Large intestine (tissue), 3 donors: ENCODE data around the gene FADS1. TPM values are rescaled to one million over a fixed set of nuclear protein-coding genes. Genes with fewer than 3 reads are reported as not detected.
A peak's percentile ranks its signal among the peaks of the same experiment; 100 is the strongest.

ENCODE experiments used
- DNase-seq, 2 donors: peaks; one replicate each; pipeline versions ENCODE4 v3.0.0 to v3.0.0-alpha.2; 2013
- H3K27ac ChIP-seq: one replicate; pipeline ENCODE4 v1.5.1; 2013; ENCODE audit warnings: low read length
- H3K27me3 ChIP-seq: 2 replicates; pipeline ENCODE4 v1.6.1; 2013; ENCODE audit warnings: low read length; ENCODE audit not compliant: control insufficient read depth, insufficient read depth
- H3K36me3 ChIP-seq: 2 replicates; pipeline ENCODE4 v1.6.1; 2013; ENCODE audit warnings: low read length; ENCODE audit not compliant: control insufficient read depth, insufficient read depth
- H3K4me1 ChIP-seq: one replicate; pipeline ENCODE4 v1.6.1; 2013; ENCODE audit warnings: low read length; ENCODE audit not compliant: control insufficient read depth, insufficient read depth
- H3K4me3 ChIP-seq: one replicate; pipeline ENCODE4 v1.5.1; 2013; ENCODE audit warnings: low read length
- H3K9me3 ChIP-seq: one replicate; pipeline ENCODE4 v1.6.1; 2013; ENCODE audit warnings: mild to moderate bottlenecking, low read depth, low read length, moderate library complexity; ENCODE audit not compliant: control insufficient read depth
- WGBS: methylation state at CpG from one replicate; pipeline ENCODE4 v1.1.5; 2013; ENCODE audit warnings: low lambda C conversion rate; ENCODE audit not compliant: insufficient coverage; 5-methylcytosine and 5-hydroxymethylcytosine counted together
- polyA plus RNA-seq: library from polyadenylated mRNA; unstranded; fragments of 120-200 nt; gene quantifications from one replicate; pipeline ENCODE4 v1.2.1, GENCODE V29; 2013

The FADS1 gene
- polyA plus RNA-seq, 1 donor, result 9.0 TPM

DNA sequence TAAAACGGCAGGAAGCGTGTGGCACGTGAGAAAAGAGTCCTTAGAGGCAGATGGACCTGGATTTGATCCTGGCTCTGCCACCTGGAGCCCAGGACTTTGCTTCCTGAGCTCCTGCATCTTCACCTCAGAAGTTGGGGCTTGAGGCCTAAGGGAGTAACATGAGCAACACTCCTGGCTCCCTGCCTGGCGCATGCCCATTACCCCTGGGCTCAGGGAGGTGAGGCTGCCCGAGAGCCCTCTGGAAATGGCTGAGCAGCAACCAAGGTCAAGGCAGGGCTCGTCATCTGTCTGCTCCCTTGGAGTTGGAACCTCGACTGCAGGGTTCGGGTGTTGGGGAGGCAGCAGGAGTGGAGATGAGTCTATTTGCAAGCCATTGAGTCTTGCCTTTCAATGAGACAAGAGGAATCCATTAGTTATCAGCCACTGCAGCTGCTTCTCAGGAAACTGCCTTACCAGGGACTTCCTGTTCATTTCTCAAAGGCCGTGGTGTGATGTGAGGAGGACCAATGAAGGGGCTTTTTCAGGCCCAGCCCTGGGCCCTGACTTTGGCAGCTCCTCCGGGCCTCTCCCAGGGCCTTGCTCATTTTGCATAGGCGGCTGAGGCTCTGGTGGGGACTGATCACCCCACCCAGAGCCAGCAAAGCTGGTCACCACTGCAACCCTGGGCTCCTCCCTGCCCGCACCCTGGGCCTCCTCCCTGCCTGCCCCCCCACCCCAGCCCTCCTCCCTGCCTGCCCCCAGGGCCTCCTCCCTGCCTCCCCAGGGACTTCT lies 17.7 kb upstream of the FADS1 start:
- Histone ChIP-seq H3K4me1 (no peaks in the 10 kb centered on the region), H3K36me3 (no peaks in the 10 kb centered on the region), H3K27me3 (peaks cover 22% of the 10 kb centered on the region), H3K4me3 (no peak overlapping the region), H3K9me3 (no peaks in the 10 kb centered on the region), H3K27ac (peak overlapping the region; percentile 4)
- peak in 1 of 2 donors; percentile 22 for DNase-seq
- WGBS, result 70% methylated on average over 2 of the region's 12 CpGs

DNA sequence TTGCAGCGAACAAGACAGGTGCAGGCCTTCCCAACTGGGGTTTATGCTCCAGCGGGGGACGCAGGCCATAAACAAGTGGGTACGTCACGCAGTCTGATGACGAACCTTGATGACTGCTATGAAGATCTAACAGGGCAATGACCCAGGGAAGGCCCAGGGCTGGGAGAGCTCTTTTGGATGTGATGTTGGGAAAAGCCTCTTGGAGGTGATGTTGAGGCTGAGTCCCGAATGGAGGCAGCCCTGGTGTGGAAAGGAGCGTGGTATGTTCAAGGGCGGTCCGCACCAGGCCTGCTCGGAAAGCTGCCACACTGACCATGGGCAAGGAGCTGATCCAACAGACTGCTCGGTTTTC lies 17.1 kb upstream of the FADS1 start:
- WGBS, result 100% methylated on average over 1 of the region's 12 CpGs
- no peaks in the 10 kb centered on the region for H3K36me3 ChIP-seq
- H3K4me3 ChIP-seq, result no peak overlapping the region
- peaks cover 4% of the 10 kb centered on the region for H3K4me1 ChIP-seq
- peaks cover 28% of the 10 kb centered on the region for H3K27me3 ChIP-seq
- H3K27ac ChIP-seq, result no peak overlapping the region
- DNase-seq, result no peak
- no peaks in the 10 kb centered on the region for H3K9me3 ChIP-seq

- Histone ChIP-seq H3K27ac (no peak overlapping the region), H3K4me3 (no peak overlapping the region), H3K4me1 (peaks cover 9% of the 10 kb centered on the region), H3K36me3 (no peaks in the 10 kb centered on the region), H3K9me3 (peaks cover 2% of the 10 kb centered on the region), H3K27me3 (peaks cover 32% of the 10 kb centered on the region)
- 100% methylated on average over 1 of the region's 11 CpGs for WGBS
- DNase-seq, result no peak
These were observed 16.7 kb upstream of the FADS1 start for GRCh38 chr11:61833471-61833870.

GRCh38 chr11:61832754-61833153 lies 16.0 kb upstream of the FADS1 start:
- H3K4me3 ChIP-seq, result no peak overlapping the region
- H3K27me3 ChIP-seq, result peaks cover 40% of the 10 kb centered on the region
- DNase-seq, result no peak
- H3K27ac ChIP-seq, result no peak overlapping the region
- peaks cover 11% of the 10 kb centered on the region for H3K4me1 ChIP-seq
- H3K36me3 ChIP-seq, result no peaks in the 10 kb centered on the region
- H3K9me3 ChIP-seq, result peaks cover 2% of the 10 kb centered on the region
- no CpG with 5 or more reads among the region's 7 CpGs for WGBS

DNA sequence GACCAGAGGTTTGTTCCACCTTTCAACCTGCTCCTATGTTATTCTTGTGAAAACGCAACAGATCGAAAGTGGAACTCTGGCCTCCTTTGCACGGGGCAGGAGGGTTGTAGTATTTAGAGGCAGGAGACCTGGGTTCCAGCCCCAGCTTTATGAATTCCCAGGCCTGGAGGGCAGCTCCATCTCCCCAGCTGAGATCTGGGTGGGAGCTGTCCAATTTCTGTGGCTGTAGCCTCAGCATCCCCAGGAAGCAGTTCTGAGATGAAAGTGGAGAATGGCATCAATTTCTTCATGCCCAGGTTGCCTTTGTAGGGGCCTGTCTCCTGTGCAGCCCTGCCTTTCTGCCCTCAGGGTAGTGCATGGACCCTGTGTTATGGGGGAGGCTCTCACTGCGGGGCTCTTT lies 15.4 kb upstream of the FADS1 start:
- no peak for DNase-seq
- H3K4me1 ChIP-seq, result peaks cover 11% of the 10 kb centered on the region
- peaks cover 2% of the 10 kb centered on the region for H3K9me3 ChIP-seq
- no peak overlapping the region for H3K4me3 ChIP-seq
- WGBS, result no CpG with 5 or more reads among the region's 4 CpGs
- H3K27ac ChIP-seq, result no peak overlapping the region
- H3K36me3 ChIP-seq, result no peaks in the 10 kb centered on the region
- peaks cover 45% of the 10 kb centered on the region for H3K27me3 ChIP-seq

DNA sequence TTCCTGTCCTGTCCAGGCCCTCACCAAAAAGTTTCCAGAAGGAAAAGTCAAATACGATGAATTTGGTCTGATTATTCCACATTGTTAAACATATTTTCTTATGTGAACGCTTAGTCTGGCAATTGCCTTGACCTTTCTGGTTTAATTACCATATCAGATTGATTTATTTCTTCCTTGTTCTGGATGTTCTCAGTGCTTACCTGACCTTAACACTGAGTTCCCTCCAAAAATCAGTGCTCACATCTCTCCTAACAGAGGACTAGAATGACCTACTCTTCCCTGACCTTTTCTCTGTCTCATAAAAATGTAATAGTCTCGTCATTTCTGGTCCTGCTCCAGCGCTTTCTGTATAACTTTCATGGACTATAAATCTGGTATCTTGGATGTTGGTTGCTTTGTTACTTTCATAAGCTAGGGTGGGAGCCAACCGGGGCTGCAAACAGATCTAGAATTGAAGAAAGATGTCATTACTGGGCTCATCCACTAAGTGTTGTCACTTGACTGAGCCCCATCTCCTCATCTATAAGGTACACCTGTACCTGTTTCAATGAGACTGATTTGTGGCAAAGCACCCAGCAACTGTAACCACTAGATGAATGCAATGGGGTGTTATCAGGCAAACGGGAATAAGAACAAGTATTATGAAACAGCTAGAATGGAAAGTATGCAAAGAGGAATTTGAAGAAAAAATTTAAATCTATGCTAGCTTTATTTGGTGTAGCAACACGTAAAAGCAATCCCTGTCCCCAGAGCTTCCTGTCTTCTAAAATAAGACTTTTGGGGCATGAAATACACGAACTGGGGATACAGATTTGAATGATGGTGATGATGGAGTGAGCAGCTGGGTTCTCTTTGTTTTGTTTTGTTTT lies 13.7 kb upstream of the FADS1 start:
- H3K27me3 ChIP-seq, result peaks cover 60% of the 10 kb centered on the region
- H3K4me1 ChIP-seq, result peaks cover 11% of the 10 kb centered on the region
- no peak overlapping the region for H3K4me3 ChIP-seq
- no peak overlapping the region for H3K27ac ChIP-seq
- no peaks in the 10 kb centered on the region for H3K36me3 ChIP-seq
- 66% methylated on average over 3 of the region's 8 CpGs for WGBS
- peaks cover 2% of the 10 kb centered on the region for H3K9me3 ChIP-seq
- no peak for DNase-seq

GRCh38 chr11:61829806-61830205 lies 13.0 kb upstream of the FADS1 start:
- H3K9me3 ChIP-seq, result peaks cover 2% of the 10 kb centered on the region
- peaks cover 60% of the 10 kb centered on the region for H3K27me3 ChIP-seq
- no peaks in the 10 kb centered on the region for H3K36me3 ChIP-seq
- DNase-seq, result no peak
- no CpG with 5 or more reads among the region's 4 CpGs for WGBS
- peaks cover 11% of the 10 kb centered on the region for H3K4me1 ChIP-seq
- peak overlapping the region; percentile 47 for H3K4me3 ChIP-seq
- H3K27ac ChIP-seq, result no peak overlapping the region

DNA sequence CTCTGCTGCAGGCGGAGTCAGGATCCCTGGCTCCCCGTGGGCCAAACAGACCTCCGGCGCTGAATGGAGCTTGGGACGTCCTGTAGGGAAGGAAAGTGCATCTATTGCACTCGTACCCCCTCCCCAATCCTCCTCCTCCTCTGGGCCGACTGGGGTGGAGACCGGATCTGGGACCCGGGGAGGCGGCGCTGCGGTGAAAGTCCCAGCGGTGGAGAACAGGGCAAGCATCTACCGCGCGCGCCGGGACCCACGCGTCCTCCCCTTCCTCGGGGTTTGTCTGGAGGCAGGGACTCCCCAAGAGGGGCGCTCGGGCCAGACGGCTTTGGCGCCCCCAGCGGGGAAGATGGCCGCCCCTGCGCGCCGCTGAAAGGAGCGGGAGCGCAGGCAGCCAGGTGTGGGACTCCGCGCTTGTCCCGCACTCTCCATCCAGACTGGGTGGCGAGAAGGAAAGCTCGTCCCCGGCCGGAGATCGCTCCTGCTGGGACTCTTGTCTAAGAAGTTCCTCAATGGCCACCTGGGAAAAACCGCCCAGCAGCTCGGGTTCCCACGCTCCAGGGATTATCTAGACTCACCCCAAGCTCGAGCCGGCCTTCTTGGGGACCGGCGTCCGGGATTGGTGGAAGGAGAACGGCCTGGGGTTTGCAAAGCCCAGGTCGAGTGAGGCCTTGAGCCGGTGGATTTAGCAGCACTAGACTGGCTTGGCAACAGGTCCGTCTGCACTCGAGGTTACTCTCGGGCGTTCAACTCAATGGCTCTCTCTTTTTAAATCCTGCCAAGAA lies 12.0 kb upstream of the FADS1 start:
- Histone ChIP-seq H3K36me3 (no peaks in the 10 kb centered on the region), H3K9me3 (peaks cover 2% of the 10 kb centered on the region), H3K27me3 (peaks cover 60% of the 10 kb centered on the region), H3K4me3 (peak overlapping the region; percentile 47), H3K27ac (peak overlapping the region; percentile 66), H3K4me1 (peaks cover 11% of the 10 kb centered on the region)
- DNase-seq, result peak in 1 of 2 donors; percentile 42
- no CpG with 5 or more reads among the region's 55 CpGs for WGBS

DNA sequence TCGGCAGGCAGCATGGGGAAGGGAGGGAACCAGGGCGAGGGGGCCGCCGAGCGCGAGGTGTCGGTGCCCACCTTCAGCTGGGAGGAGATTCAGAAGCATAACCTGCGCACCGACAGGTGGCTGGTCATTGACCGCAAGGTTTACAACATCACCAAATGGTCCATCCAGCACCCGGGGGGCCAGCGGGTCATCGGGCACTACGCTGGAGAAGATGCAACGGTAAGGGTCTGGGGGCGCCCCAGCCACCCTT lies 11.5 kb upstream of the FADS1 start:
- H3K9me3 ChIP-seq, result peaks cover 2% of the 10 kb centered on the region
- peak overlapping the region; percentile 47 for H3K4me3 ChIP-seq
- DNase-seq, result no peak
- peaks cover 60% of the 10 kb centered on the region for H3K27me3 ChIP-seq
- no CpG with 5 or more reads among the region's 16 CpGs for WGBS
- peak overlapping the region; percentile 66 for H3K27ac ChIP-seq
- peaks cover 11% of the 10 kb centered on the region for H3K4me1 ChIP-seq
- H3K36me3 ChIP-seq, result no peaks in the 10 kb centered on the region

GRCh38 chr11:61827571-61828378 lies 11.0 kb upstream of the FADS1 start, which contains the start of gene FADS2:
FADS2 (plus strand) TSS chr11:61828300; CDS start chr11:61828391, 91 bp downstream.
- peaks cover 60% of the 10 kb centered on the region for H3K27me3 ChIP-seq
- peak; percentile 74 to 80 for DNase-seq
- WGBS, result no CpG with 5 or more reads among the region's 83 CpGs

More at GRCh38 chr11:61827571-61828378, 11.0 kb upstream of the FADS1 start, which contains the start of gene FADS2:
- H3K27ac ChIP-seq, result peak within 1 kb of the TSS; percentile 66
- H3K4me1 ChIP-seq, result peaks cover 11% of the 10 kb centered on the region
- H3K4me3 ChIP-seq, result peak within 1 kb of the TSS; percentile 47
- peaks cover 2% of the 10 kb centered on the region for H3K9me3 ChIP-seq
- H3K36me3 ChIP-seq, result no peaks in the 10 kb centered on the region
